ENCODE measurements around the gene ATP2A1. TPM values are rescaled to one million over a fixed set of nuclear protein-coding genes. Genes with fewer than 3 reads are reported as not detected.

ATP2A1 gene
- total and polyA plus RNA-seq, 2 of the 8 experiments (the other 6 are each of a cell fraction or from before 2014, with no cell fraction given), result 1.7 to 2.4 TPM

GRCh38 chr16:28846080-28846932 is 32.0 kb upstream of the ATP2A1 start, which contains the start of gene TUFM (continued):
- TF ChIP-seq CHD2 (IDR thresholded peaks at IDR 0.05; ENCODE audit: low read length) (peak; percentile 39), BRCA1 (IDR thresholded peaks at IDR 0.05; ENCODE audit: low read depth, low read length) (no peak), ATF2 (IDR thresholded peaks at IDR 0.05; ENCODE audit: low read length) (0 out of 2 replicates have a peak, but pooled peaks have one; percentile 62), POLR2A (IDR thresholded peaks at IDR 0.05; ENCODE audit: control extremely low read depth in 1 of 2, low read depth in 2 of 2, low read length in 2 of 2) (no peak; a peak in 1 of 3 replicates), SIN3A (conservative IDR thresholded peaks at IDR 0.05 in 1 of 2, IDR thresholded peaks at IDR 0.05 in 1 of 2; ENCODE audit: low read depth in 1 of 2, low read length in 2 of 2) (peak; percentile 63 to 88; a peak in 2 of 4 replicates), MAFK (IDR thresholded peaks at IDR 0.05; ENCODE audit: low read depth, low read length) (no peak), CBX5 (IDR thresholded peaks at IDR 0.05; ENCODE audit: low read depth, low read length) (no peak), CHD7 (IDR thresholded peaks at IDR 0.05; ENCODE audit: insufficient replicate concordance, low read length) (no peak)

Data from H1 (cell line).